ENCODE results near the gene ZNF814. TPM values are rescaled to one million over a fixed set of nuclear protein-coding genes. Genes with fewer than 3 reads are reported as not detected.
"Not testable (repeated sequence)": the region's sequence is repeated elsewhere in the genome, so short reads cannot be mapped to it uniquely, and the experiment has no call there.

ZNF814 gene
- total and polyA plus RNA-seq, 4 donors: 1.1 to 15.1 (median 8.6) TPM

DNA sequence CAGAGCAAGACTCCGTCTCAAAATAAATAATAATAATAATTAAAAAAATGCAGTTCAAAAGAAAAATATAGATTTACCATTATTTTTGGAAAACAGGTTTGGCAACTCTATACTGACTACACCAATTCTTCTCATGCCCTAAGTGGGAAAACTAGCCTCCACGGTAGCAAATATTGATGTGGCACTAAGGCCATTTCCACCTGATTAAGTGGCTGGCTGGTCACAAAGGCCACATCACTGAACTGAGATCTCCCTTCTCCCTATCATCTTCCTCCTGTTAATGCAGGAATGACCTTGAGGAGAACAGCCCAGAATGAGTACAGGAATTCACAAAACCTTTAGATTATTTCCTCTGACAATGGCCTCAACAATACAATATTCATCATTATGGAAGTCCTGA is 18.6 kb downstream of the ZNF814 start:
- Histone ChIP-seq H3K36me3 (ENCODE audit: control insufficient read depth in 1 of 2, insufficient read depth in 2 of 2, low read length in 1 of 2) (peaks cover 10 to 15% of the 10 kb centered on the region in 2 donors), H3K4me3 (ENCODE audit: low read length in 2 of 2) (no peak overlapping the region), H3K9me3 (ENCODE audit: control insufficient read depth, low read length) (peaks cover 40% of the 10 kb centered on the region), H3K4me1 (ENCODE audit: control insufficient read depth in 1 of 2, insufficient read depth in 2 of 2, low read length in 2 of 2) (no peaks in the 10 kb centered on the region), H3K27me3 (ENCODE audit: control insufficient read depth in 1 of 2, insufficient read depth in 2 of 2, low read length in 1 of 2) (no peaks in the 10 kb centered on the region), H3K27ac (ENCODE audit: low read depth in 1 of 2, low read length in 2 of 2) (no peak overlapping the region)
- ATAC-seq (ENCODE audit: low FRiP score) (no peak), DNase-seq (no peak)
- intact Hi-C loops (cut with DNase I): no loop called here
- 98% methylated on average over 2 of the region's 2 CpGs for WGBS, 2 donors

DNA sequence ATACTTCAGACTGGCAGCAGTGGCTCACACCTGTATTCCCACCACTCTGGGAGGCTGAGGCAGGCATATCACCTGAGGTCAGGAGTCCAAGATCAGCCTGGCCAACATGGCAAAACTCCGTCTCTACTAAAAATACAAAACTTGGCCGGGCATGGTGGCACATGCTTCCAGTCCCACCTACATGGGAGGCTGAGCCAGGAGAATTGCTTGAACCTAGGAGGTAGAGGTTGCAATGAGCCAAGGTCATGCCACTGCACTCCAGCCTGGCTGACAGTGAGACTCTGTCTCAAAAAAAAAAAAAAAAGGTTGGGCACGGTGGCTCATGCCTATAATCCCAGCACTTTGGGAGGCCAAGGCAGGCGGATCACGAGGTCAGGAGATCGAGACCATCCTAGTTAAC is 19.2 kb downstream of the ZNF814 start:
- H3K9me3 ChIP-seq (ENCODE audit: control insufficient read depth, low read length): peaks cover 40% of the 10 kb centered on the region
- H3K4me3 ChIP-seq (ENCODE audit: low read length in 2 of 2); intact Hi-C loops (cut with DNase I); H3K27me3 ChIP-seq (ENCODE audit: control insufficient read depth in 1 of 2, insufficient read depth in 2 of 2, low read length in 1 of 2); H3K27ac ChIP-seq (ENCODE audit: low read depth in 1 of 2, low read length in 2 of 2); ATAC-seq (ENCODE audit: low FRiP score); DNase-seq; H3K4me1 ChIP-seq (ENCODE audit: control insufficient read depth in 1 of 2, insufficient read depth in 2 of 2, low read length in 2 of 2): not testable (repeated sequence)
- H3K36me3 ChIP-seq (ENCODE audit: control insufficient read depth in 1 of 2, insufficient read depth in 2 of 2, low read length in 1 of 2): peaks cover 10 to 16% of the 10 kb centered on the region in 2 donors
- WGBS, 2 donors: 96 to 99% methylated on average over 5 to 6 of the region's 6 CpGs

DNA sequence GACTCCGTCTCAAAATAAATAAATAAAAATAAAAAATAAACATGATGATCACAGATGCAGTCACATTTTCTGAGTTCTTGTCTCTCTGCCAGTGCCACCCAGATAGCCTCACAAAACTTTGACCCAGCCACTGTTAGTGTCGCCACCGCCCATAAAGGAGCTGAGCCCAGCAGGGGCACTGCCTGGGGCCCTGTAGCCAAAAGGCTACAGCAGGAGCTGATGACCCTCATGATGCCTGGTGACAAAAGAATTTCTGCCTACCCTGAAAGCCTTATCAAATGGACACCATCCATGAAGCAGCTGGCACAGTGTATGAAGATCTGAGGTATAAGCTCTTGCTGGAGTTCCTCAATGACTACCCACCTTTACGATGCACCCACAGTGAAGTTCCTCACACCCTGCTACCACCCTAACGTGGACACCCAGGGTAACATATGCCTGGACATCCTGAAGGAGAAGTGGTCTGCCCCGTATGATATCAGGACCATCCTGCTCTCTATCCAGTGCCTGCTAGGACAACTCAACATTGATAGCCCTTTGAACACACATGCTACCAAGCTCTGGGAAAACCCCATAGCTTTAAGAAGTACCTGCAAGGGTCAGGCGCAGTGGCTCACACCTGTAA is 20.9 kb downstream of the ZNF814 start:
- WGBS, 2 donors: 96 to 98% methylated on average over 7 of the region's 7 CpGs
- no peaks in the 10 kb centered on the region for H3K27me3 ChIP-seq (ENCODE audit: control insufficient read depth in 1 of 2, insufficient read depth in 2 of 2, low read length in 1 of 2)
- no peak overlapping the region for H3K4me3 ChIP-seq (ENCODE audit: low read length in 2 of 2)
- H3K36me3 ChIP-seq (ENCODE audit: control insufficient read depth in 1 of 2, insufficient read depth in 2 of 2, low read length in 1 of 2): peaks cover 10 to 16% of the 10 kb centered on the region in 2 donors
- intact Hi-C loops (cut with DNase I): no loop called here
- ATAC-seq (ENCODE audit: low FRiP score) (no peak), DNase-seq (no peak)
- H3K27ac ChIP-seq (ENCODE audit: low read depth in 1 of 2, low read length in 2 of 2): no peak overlapping the region
- no peaks in the 10 kb centered on the region for H3K4me1 ChIP-seq (ENCODE audit: control insufficient read depth in 1 of 2, insufficient read depth in 2 of 2, low read length in 2 of 2)
- peaks cover 35% of the 10 kb centered on the region for H3K9me3 ChIP-seq (ENCODE audit: control insufficient read depth, low read length)

DNA sequence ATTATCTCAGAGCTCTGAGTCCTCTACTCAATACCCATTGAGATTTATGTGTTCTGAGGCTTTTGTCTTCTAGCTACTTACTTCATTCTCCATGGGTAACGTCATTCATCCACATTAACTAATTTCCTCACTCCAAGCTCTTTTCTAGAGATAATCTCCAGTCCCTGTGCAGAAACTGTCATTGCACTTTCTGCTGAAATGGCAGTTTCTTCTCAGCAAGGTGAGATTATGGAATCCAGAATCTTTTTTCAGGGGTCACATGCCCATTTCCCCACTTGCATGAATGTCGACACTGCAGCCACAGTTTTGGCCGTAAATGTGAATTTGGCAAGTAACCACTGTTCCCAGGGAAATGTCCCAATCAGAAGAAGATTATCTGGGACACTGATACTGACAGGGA is 26.5 kb downstream of the ZNF814 start:
- H3K27ac ChIP-seq (ENCODE audit: low read depth in 1 of 2, low read length in 2 of 2); ATAC-seq (ENCODE audit: low FRiP score); H3K4me3 ChIP-seq (ENCODE audit: low read length in 2 of 2); H3K4me1 ChIP-seq (ENCODE audit: control insufficient read depth in 1 of 2, insufficient read depth in 2 of 2, low read length in 2 of 2); H3K27me3 ChIP-seq (ENCODE audit: control insufficient read depth in 1 of 2, insufficient read depth in 2 of 2, low read length in 1 of 2); DNase-seq; intact Hi-C loops (cut with DNase I): not testable (repeated sequence)
- Histone ChIP-seq H3K36me3 (ENCODE audit: control insufficient read depth in 1 of 2, insufficient read depth in 2 of 2, low read length in 1 of 2) (peaks cover 18 to 34% of the 10 kb centered on the region in 2 donors), H3K9me3 (ENCODE audit: control insufficient read depth, low read length) (peaks cover 44% of the 10 kb centered on the region)
- 88 to 91% methylated on average over 3 of the region's 3 CpGs for WGBS, 2 donors

DNA sequence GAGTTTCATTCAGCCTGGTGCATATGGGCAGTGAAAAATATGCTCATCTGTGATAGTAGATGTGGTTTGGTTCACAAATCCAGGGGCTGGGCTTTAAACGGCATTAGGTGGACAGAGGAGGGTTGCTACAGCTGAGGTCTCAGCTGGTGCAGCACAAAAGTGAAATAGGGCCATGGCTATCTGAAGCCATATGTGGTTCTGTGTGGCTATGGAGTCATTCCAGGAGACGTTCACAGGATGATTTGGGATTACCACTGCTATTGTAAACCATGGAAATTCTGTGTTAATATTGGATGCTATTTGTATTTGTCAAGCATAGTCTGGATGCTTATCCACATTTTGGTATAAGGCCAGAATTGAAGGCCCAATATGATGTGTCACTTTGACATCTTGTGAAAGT is 34.7 kb downstream of the ZNF814 start:
- H3K4me3 ChIP-seq (ENCODE audit: low read length in 2 of 2); H3K27ac ChIP-seq (ENCODE audit: low read depth in 1 of 2, low read length in 2 of 2); ATAC-seq (ENCODE audit: low FRiP score); H3K4me1 ChIP-seq (ENCODE audit: control insufficient read depth in 1 of 2, insufficient read depth in 2 of 2, low read length in 2 of 2); H3K36me3 ChIP-seq (ENCODE audit: control insufficient read depth in 1 of 2, insufficient read depth in 2 of 2, low read length in 1 of 2); intact Hi-C loops (cut with DNase I); H3K27me3 ChIP-seq (ENCODE audit: control insufficient read depth in 1 of 2, insufficient read depth in 2 of 2, low read length in 1 of 2); DNase-seq: not testable (repeated sequence)
- 67 to 77% methylated on average over 2 of the region's 2 CpGs for WGBS, 2 donors
- H3K9me3 ChIP-seq (ENCODE audit: control insufficient read depth, low read length): peaks cover 19% of the 10 kb centered on the region

DNA sequence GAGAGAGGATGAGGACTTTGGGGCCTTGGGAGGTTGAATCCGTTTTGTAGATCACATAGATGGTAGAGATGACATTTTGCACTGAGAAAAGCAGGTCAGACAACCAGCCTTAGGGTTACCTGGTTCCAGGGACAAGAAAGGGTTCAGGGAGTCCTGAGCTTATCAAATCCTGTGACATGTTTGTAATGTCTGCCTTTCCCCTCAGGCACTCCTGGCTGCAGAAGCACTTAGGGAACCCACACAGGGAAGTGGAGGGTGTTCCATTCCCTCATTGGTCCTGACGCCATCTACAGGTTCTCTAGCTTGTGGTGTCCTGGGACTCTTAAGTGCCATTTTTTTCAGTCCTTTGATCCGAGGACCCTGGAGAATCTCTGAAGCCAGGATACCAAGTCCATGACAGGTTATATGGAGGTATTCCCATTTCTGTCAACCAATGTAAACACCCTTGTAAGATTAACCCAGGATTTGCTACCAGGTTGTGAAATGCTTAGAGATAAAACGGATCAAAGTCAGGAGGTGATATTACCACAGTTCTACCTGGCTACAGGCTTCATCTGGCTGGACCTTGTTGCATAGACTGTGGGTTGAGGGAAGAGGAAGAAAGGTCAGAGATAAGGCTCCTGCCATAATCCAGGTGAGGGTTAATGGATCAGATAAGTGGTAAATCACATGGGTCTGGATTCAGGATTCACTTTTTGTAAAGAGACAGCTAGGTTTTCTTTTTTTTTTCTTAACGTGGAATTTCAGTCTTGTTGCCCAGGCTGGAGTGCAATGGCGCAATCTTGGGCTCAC is 36.8 kb downstream of the ZNF814 start:
- 73 to 85% methylated on average over 4 to 6 of the region's 6 CpGs for WGBS, 2 donors
- intact Hi-C loops (cut with DNase I); H3K36me3 ChIP-seq (ENCODE audit: control insufficient read depth in 1 of 2, insufficient read depth in 2 of 2, low read length in 1 of 2); ATAC-seq (ENCODE audit: low FRiP score); H3K27me3 ChIP-seq (ENCODE audit: control insufficient read depth in 1 of 2, insufficient read depth in 2 of 2, low read length in 1 of 2); H3K27ac ChIP-seq (ENCODE audit: low read depth in 1 of 2, low read length in 2 of 2); H3K4me1 ChIP-seq (ENCODE audit: control insufficient read depth in 1 of 2, insufficient read depth in 2 of 2, low read length in 2 of 2); H3K4me3 ChIP-seq (ENCODE audit: low read length in 2 of 2); DNase-seq: not testable (repeated sequence)
- peaks cover 12% of the 10 kb centered on the region for H3K9me3 ChIP-seq (ENCODE audit: control insufficient read depth, low read length)

DNA sequence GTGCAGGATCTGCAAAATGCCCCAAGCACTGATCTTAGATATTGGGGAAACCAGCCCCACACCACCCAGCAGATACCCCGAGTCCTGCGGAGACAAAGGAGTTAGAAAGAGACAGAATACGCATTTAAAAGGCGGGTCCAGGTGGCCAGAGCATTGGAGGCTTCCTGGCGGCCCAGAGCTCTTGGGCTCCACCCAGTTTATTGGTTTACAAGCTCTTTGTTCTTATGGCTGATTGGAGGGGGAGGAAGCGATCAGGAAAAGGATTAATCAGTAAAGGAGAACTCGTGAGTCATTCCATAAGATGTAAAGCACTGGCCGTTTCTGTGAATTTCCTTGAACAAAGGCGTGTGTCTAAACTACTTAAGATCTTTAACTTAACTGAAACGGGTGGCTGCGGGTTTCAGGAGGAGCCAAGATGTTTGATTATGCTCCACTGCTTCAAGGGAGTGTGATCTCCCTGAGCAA is 38.3 kb downstream of the ZNF814 start:
- no peaks in the 10 kb centered on the region for H3K27me3 ChIP-seq (ENCODE audit: control insufficient read depth in 1 of 2, insufficient read depth in 2 of 2, low read length in 1 of 2)
- H3K36me3 ChIP-seq (ENCODE audit: control insufficient read depth in 1 of 2, insufficient read depth in 2 of 2, low read length in 1 of 2): peaks cover 0 to 4% of the 10 kb centered on the region in 2 donors
- intact Hi-C loops (cut with DNase I): no loop called here
- peaks cover 7% of the 10 kb centered on the region for H3K9me3 ChIP-seq (ENCODE audit: control insufficient read depth, low read length)
- 7 to 9% methylated on average over 11 of the region's 11 CpGs for WGBS, 2 donors
- no peak overlapping the region for H3K27ac ChIP-seq (ENCODE audit: low read depth in 1 of 2, low read length in 2 of 2)
- peak overlapping the region in 1 of 2 donors; percentile 66 for H3K4me3 ChIP-seq (ENCODE audit: low read length in 2 of 2)
- ATAC-seq (ENCODE audit: low FRiP score) (no peak), DNase-seq (no peak)
- no peaks in the 10 kb centered on the region for H3K4me1 ChIP-seq (ENCODE audit: control insufficient read depth in 1 of 2, insufficient read depth in 2 of 2, low read length in 2 of 2)

DNA sequence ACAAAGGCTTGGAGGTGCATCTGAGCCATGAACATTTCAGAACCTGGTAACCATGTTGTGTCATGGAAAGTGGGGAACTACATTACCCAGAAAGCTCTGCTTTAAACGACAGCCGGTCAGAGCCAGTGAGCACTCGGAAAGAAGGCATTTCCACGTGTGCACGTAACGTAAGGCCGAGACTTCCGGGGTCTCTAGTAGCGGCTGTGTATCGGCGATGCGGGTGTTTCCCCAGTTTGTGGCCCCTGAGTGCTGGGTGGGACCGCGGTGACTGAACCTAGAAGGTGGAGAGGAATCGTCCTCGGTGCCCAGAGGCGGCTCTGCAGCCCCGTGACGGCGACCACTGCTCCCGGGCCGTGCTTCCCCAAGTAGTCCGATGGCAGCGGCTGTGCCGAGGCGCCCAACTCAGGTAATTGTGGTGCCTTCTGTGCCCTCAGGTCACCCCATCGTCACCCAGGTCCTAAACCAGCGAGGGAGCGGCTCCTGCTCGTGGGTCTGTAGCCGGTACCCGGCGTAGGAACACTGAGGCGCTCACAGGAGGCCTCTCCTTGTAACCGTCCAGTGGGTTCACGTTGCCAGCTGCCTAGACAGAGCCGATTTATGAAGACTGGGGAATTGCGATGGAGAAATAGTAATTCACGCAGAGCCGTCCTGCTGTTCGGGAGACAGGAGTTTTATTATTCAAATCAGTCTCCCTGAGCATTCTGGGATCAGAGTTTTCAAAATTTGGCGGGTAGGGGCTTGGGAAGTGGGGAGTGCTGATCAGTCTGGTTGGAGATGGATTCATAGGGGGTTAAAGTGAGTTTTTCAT is 39.0 kb downstream of the ZNF814 start, which contains the start of gene ZNF587:
Gene ZNF587 (plus strand): TSS at position 194 of the 808 bp plus-strand sequence. CDS start 180 bp downstream, at position 374.
- H3K4me1 ChIP-seq (ENCODE audit: control insufficient read depth in 1 of 2, insufficient read depth in 2 of 2, low read length in 2 of 2); H3K27me3 ChIP-seq (ENCODE audit: control insufficient read depth in 1 of 2, insufficient read depth in 2 of 2, low read length in 1 of 2); H3K9me3 ChIP-seq (ENCODE audit: control insufficient read depth, low read length); intact Hi-C loops (cut with DNase I); H3K27ac ChIP-seq (ENCODE audit: low read depth in 1 of 2, low read length in 2 of 2); H3K36me3 ChIP-seq (ENCODE audit: control insufficient read depth in 1 of 2, insufficient read depth in 2 of 2, low read length in 1 of 2): not testable (repeated sequence)
- ATAC-seq (ENCODE audit: low FRiP score) (peak; percentile 93), DNase-seq (peak in 1 of 2 donors; percentile 79)
- WGBS, 2 donors: 0% methylated on average over 35 to 42 of the region's 42 CpGs
- H3K4me3 ChIP-seq (ENCODE audit: low read length in 2 of 2): peak within 1 kb of the TSS; percentile 50 to 66
